ENCODE data around the gene ECD.

ECD gene

GRCh38 chr10:73092830-73093229 is 75.0 kb downstream of the ECD start:
- Histone ChIP-seq H3K4me1 (ENCODE audit: control insufficient read depth, insufficient read depth, low read length) (peaks cover 12% of the 10 kb centered on the region), H3K36me3 (ENCODE audit: control insufficient read depth, insufficient read depth, low read length) (no peaks in the 10 kb centered on the region), H3K27me3 (ENCODE audit: control insufficient read depth, insufficient read depth, low read length, poor library complexity, severe bottlenecking) (no peaks in the 10 kb centered on the region), H3K27ac (ENCODE audit: insufficient read depth, low read depth, low read length, poor library complexity, severe bottlenecking) (no peak overlapping the region), H3K4me3 (ENCODE audit: insufficient read depth, low read depth, low read length) (no peak overlapping the region), H3K9me3 (ENCODE audit: control insufficient read depth, low read length) (no peaks in the 10 kb centered on the region)
- 91 to 95% methylated on average over 3 of the region's 3 CpGs for WGBS, 2 experiments

GRCh38 chr10:73088304-73088703 is 79.5 kb downstream of the ECD start:
- no peak overlapping the region for H3K4me3 ChIP-seq (ENCODE audit: insufficient read depth, low read depth, low read length)
- no peaks in the 10 kb centered on the region for H3K27me3 ChIP-seq (ENCODE audit: control insufficient read depth, insufficient read depth, low read length, poor library complexity, severe bottlenecking)
- no peak overlapping the region for H3K27ac ChIP-seq (ENCODE audit: insufficient read depth, low read depth, low read length, poor library complexity, severe bottlenecking)
- H3K36me3 ChIP-seq (ENCODE audit: control insufficient read depth, insufficient read depth, low read length), result no peaks in the 10 kb centered on the region
- no peaks in the 10 kb centered on the region for H3K4me1 ChIP-seq (ENCODE audit: control insufficient read depth, insufficient read depth, low read length)
- no peaks in the 10 kb centered on the region for H3K9me3 ChIP-seq (ENCODE audit: control insufficient read depth, low read length)

DNA sequence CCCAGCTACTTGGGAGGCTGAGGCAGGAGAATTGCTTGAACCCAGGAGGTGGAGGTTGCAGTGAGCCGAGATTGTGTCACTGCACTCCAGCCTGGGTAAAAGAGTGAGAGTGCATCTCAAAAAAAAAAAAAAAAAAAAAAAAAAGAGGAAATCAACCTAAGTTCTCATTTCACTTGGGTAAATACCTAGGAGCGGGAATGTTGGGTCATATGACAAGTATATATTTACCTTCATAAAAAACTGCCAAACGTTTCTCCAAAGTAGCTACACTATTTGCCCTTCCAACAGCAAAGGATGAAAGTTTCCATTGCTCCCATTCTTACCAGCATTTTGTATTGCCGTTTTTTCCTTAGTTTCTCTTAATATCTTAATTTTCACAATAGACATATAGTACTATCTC is 81.0 kb downstream of the ECD start:
- no peaks in the 10 kb centered on the region for H3K9me3 ChIP-seq (ENCODE audit: control insufficient read depth, low read length)
- WGBS, 2 experiments, result 95% methylated on average over 2 to 4 of the region's 4 CpGs
- no peak overlapping the region for H3K27ac ChIP-seq (ENCODE audit: insufficient read depth, low read depth, low read length, poor library complexity, severe bottlenecking)

GRCh38 chr10:73084209-73084608 is 83.6 kb downstream of the ECD start:
- Histone ChIP-seq H3K36me3 (ENCODE audit: control insufficient read depth, insufficient read depth, low read length) (no peaks in the 10 kb centered on the region), H3K4me3 (ENCODE audit: insufficient read depth, low read depth, low read length) (no peak overlapping the region), H3K9me3 (ENCODE audit: control insufficient read depth, low read length) (no peaks in the 10 kb centered on the region), H3K4me1 (ENCODE audit: control insufficient read depth, insufficient read depth, low read length) (no peaks in the 10 kb centered on the region), H3K27me3 (ENCODE audit: control insufficient read depth, insufficient read depth, low read length, poor library complexity, severe bottlenecking) (no peaks in the 10 kb centered on the region), H3K27ac (ENCODE audit: insufficient read depth, low read depth, low read length, poor library complexity, severe bottlenecking) (no peak overlapping the region)
- WGBS, 2 experiments, result 90 to 96% methylated on average over 5 of the region's 5 CpGs

More for the DNA sequence above, 81.0 kb downstream of the ECD start:
- no peaks in the 10 kb centered on the region for H3K27me3 ChIP-seq (ENCODE audit: control insufficient read depth, insufficient read depth, low read length, poor library complexity, severe bottlenecking)
- no peak overlapping the region for H3K4me3 ChIP-seq (ENCODE audit: insufficient read depth, low read depth, low read length)
- H3K4me1 ChIP-seq (ENCODE audit: control insufficient read depth, insufficient read depth, low read length), result no peaks in the 10 kb centered on the region
- no peaks in the 10 kb centered on the region for H3K36me3 ChIP-seq (ENCODE audit: control insufficient read depth, insufficient read depth, low read length)

Measured in ectodermal cell (in vitro differentiated cells).